K562 (cell line): ENCODE measurements around the gene THSD8. TPM values are rescaled to one million over a fixed set of nuclear protein-coding genes. Genes with fewer than 3 reads are reported as not detected.

Source experiments
- CGGBP1 ChIP-seq: fragments of 250-450 bp; sonication (Bioruptor Pico); IDR thresholded peaks from 2 replicates; pipeline ENCODE4 v1.9.0; 2021; ENCODE audit warnings: mild to moderate bottlenecking
- E2F3 ChIP-seq: fragments of 250-450 bp; sonication (Bioruptor Pico); IDR thresholded peaks from 2 replicates; pipeline ENCODE4 v1.4.0; 2020; ENCODE audit warnings: mild to moderate bottlenecking
- ETV6 ChIP-seq, 3 experiments: fragments of 150-350 bp in 1 of 3; sonication (generic) in 1 of 3; formaldehyde crosslinking in 1 of 3; IDR thresholded peaks; 2 replicates each; pipeline versions ENCODE4 v1.6.1 to v1.8.0; 2014 to 2022; ENCODE audit warnings: borderline replicate concordance in 2 of 3, low read depth in 2 of 3, antibody characterized with exemption in 1 of 3, low read length in 1 of 3, mild to moderate bottlenecking in 1 of 3, missing genetic modification reagents in 1 of 3
- HDAC2 ChIP-seq: fragments of 450-650 bp; IDR thresholded peaks from 2 replicates; pipeline ENCODE4 v1.6.1; 2016; ENCODE audit warnings: mild to moderate bottlenecking
- HNRNPLL ChIP-seq: fragments of 200-400 bp; formaldehyde crosslinking; IDR thresholded peaks from 2 replicates; pipeline ENCODE4 v1.6.1; 2017; ENCODE audit warnings: low read length, low read depth, mild to moderate bottlenecking; ENCODE audit not compliant: poor library complexity, severe bottlenecking
- KAT2B ChIP-seq: IDR thresholded peaks from one replicate; pipeline ENCODE4 v1.6.1; 2012; ENCODE audit warnings: low read depth, mild to moderate bottlenecking, control low read depth, inconsistent platforms, low read length, moderate library complexity
- KDM1A ChIP-seq, 2 experiments: fragments of 450-650 bp; IDR thresholded peaks; 2 replicates each; pipeline ENCODE4 v1.6.1; 2016; ENCODE audit warnings: mild to moderate bottlenecking in 2 of 2
- KLF16 ChIP-seq: IDR thresholded peaks from 2 replicates; pipeline ENCODE4 v1.6.1; 2016; ENCODE audit warnings: antibody characterized with exemption
- LEF1 ChIP-seq: fragments of 450-650 bp; IDR thresholded peaks from 2 replicates; pipeline ENCODE4 v1.6.1; 2016; ENCODE audit warnings: mild to moderate bottlenecking
- MAX ChIP-seq: sonication (generic); formaldehyde crosslinking; IDR thresholded peaks from 2 replicates; pipeline ENCODE4 v1.9.0; 2022; ENCODE audit warnings: mild to moderate bottlenecking, missing genetic modification reagents
- MCM7 ChIP-seq, 2 experiments: fragments of 450-650 bp; IDR thresholded peaks; 2 replicates each; pipeline ENCODE4 v1.6.1; 2016 to 2018
- NUFIP1 ChIP-seq: fragments of 450-650 bp; IDR thresholded peaks from 2 replicates; pipeline ENCODE4 v1.6.1; 2018; ENCODE audit not compliant: partially characterized antibody
- POLR2B ChIP-seq: fragments of 450-650 bp; IDR thresholded peaks from 2 replicates; pipeline ENCODE4 v1.6.1; 2018; ENCODE audit warnings: low read depth; ENCODE audit not compliant: partially characterized antibody
- POLR2G ChIP-seq: fragments of 200-400 bp; formaldehyde crosslinking; IDR thresholded peaks from 2 replicates; pipeline ENCODE4 v1.6.1; 2017; ENCODE audit warnings: low read depth, mild to moderate bottlenecking, antibody characterized with exemption, low read length, moderate library complexity
- PPARD ChIP-seq: fragments of 250-450 bp; sonication (Bioruptor Pico); IDR thresholded peaks from 2 replicates; pipeline ENCODE4 v1.8.0; 2022; ENCODE audit warnings: inconsistent platforms, mild to moderate bottlenecking, moderate library complexity
- RBM17 ChIP-seq: fragments of 200-400 bp; formaldehyde crosslinking; IDR thresholded peaks from 2 replicates; pipeline ENCODE4 v1.6.1; 2017; ENCODE audit warnings: low read depth, mild to moderate bottlenecking, low read length, borderline replicate concordance
- SIN3A ChIP-seq, 2 experiments: fragments of 150-350 bp in 1 of 2; IDR thresholded peaks; 2 replicates each; pipeline ENCODE4 v1.6.1; 2011 to 2016; ENCODE audit warnings: borderline replicate concordance in 2 of 2, low read depth in 2 of 2, low read length in 2 of 2, mild to moderate bottlenecking in 2 of 2, moderate library complexity in 2 of 2; ENCODE audit not compliant: control insufficient read depth in 1 of 2
- USF1 ChIP-seq: sonication (generic); formaldehyde crosslinking; IDR thresholded peaks from 2 replicates; pipeline ENCODE4 v1.9.0; 2022; ENCODE audit warnings: mild to moderate bottlenecking, missing genetic modification reagents
- YBX1 ChIP-seq: fragments of 450-650 bp; IDR thresholded peaks from 2 replicates; pipeline ENCODE4 v1.7.1; 2016; ENCODE audit warnings: mild to moderate bottlenecking
- ZFP91 ChIP-seq: sonication (generic); formaldehyde crosslinking; IDR thresholded peaks from 2 replicates; pipeline ENCODE4 v1.8.0; 2022; ENCODE audit warnings: mild to moderate bottlenecking, missing genetic modification reagents
- ZFX ChIP-seq: sonication (generic); formaldehyde crosslinking; IDR thresholded peaks from 2 replicates; pipeline ENCODE4 v1.8.0; 2022; ENCODE audit warnings: mild to moderate bottlenecking, missing genetic modification reagents, moderate library complexity
- ZNF224 ChIP-seq: sonication (generic); formaldehyde crosslinking; IDR thresholded peaks from 2 replicates; pipeline ENCODE4 v1.8.0; 2022; ENCODE audit warnings: mild to moderate bottlenecking, missing genetic modification reagents
- ZNF311 ChIP-seq: fragments of 250-450 bp; sonication (Bioruptor Pico); IDR thresholded peaks from 2 replicates; pipeline ENCODE4 v1.4.0; 2020; ENCODE audit warnings: mild to moderate bottlenecking, moderate library complexity
- ZNF324 ChIP-seq: fragments of 250-450 bp; sonication (Bioruptor Pico); IDR thresholded peaks from 2 replicates; pipeline ENCODE4 v1.4.0; 2020; ENCODE audit warnings: mild to moderate bottlenecking
- ZNF436 ChIP-seq: fragments of 250-450, 450-650 bp; sonication (Bioruptor Pico); formaldehyde crosslinking; IDR thresholded peaks from 2 replicates; pipeline ENCODE4 v1.7.0; 2020; ENCODE audit warnings: mild to moderate bottlenecking
- ZNF695 ChIP-seq: fragments of 450-650 bp; formaldehyde crosslinking; IDR thresholded peaks from 2 replicates; pipeline ENCODE4 v1.4.0; 2020; ENCODE audit warnings: mild to moderate bottlenecking, moderate library complexity
- ZNF766 ChIP-seq: fragments of 200-800 bp; sonication (Bioruptor generic); conservative IDR thresholded peaks from 2 replicates; pipeline ENCODE4 v1.6.1; 2016; ENCODE audit warnings: missing genetic modification characterization, missing compliant biosample characterization
- polyA plus RNA-seq, 8 experiments: library from polyadenylated mRNA; depleted of rRNA in 4 of 8; stranded (reverse) in 5 of 8; unstranded in 3 of 8; fragments of >200 nt; fragmentation: Nextera tagmentation in 2 of 8; fragmentation: Illumina TruSeq in 1 of 8; extraction: Ambion mirVana in 2 of 8; extraction: Trizol in 1 of 8; gene quantifications; 2 replicates each; pipeline versions ENCODE4 v1.2.1 to v1.2.3, GENCODE V29; 2011 to 2014; ENCODE audit warnings: inconsistent platforms in 1 of 8, missing spikeins in 1 of 8
- total RNA-seq, 7 experiments: library from RNA; depleted of rRNA in 6 of 7; stranded (reverse); fragments of >200 nt in 6 of 7; fragmentation: Illumina TruSeq in 2 of 7; extraction: Trizol in 2 of 7; gene quantifications; 2 replicates each; pipeline versions ENCODE4 v1.2.1 to v1.2.3, GENCODE V29; 2011 to 2021; ENCODE audit warnings: low replicate concordance in 1 of 7

The THSD8 gene
- total and polyA plus RNA-seq, 9 of the 15 experiments (the other 6 are each of a cell fraction or from before 2014, with no cell fraction given) = 8.4 to 42.4 (median 19.9) TPM; not detected in 2

- TF ChIP-seq USF1 (CRISPR knock-in tag) = peak; percentile 54
- TF ChIP-seq HNRNPLL = peak; percentile 15
- TF ChIP-seq KDM1A (IDR thresholded peaks at IDR 0.05) = no peak
- no peak for TF ChIP-seq PPARD (CRISPR knock-in tag)
- TF ChIP-seq E2F3 = no peak
- TF ChIP-seq ZNF766 (CRISPR knock-in tag) = no peak
- TF ChIP-seq KLF16 = no peak
- TF ChIP-seq ZNF311 (CRISPR knock-in tag) = no peak
- TF ChIP-seq POLR2G = no peak; the same call in 1 of the 2 replicates
- no peak for TF ChIP-seq MCM7 (IDR thresholded peaks at IDR 0.05)
- TF ChIP-seq ZNF436 = no peak
- peak; percentile 69 for TF ChIP-seq MAX
- no peak for TF ChIP-seq ETV6 (IDR thresholded peaks at IDR 0.05; ENCODE audit: borderline replicate concordance in 1 of 2, low read depth in 2 of 2, low read length in 1 of 2)
- no peak for TF ChIP-seq ETV6 (CRISPR knock-in tag; IDR thresholded peaks at IDR 0.05; ENCODE audit: borderline replicate concordance)
- TF ChIP-seq NUFIP1 = no peak
- no peak for TF ChIP-seq YBX1
- no peak for TF ChIP-seq ZFP91
- no peak for TF ChIP-seq ZNF324 (CRISPR knock-in tag)
- no peak for TF ChIP-seq ZNF695 (CRISPR knock-in tag)
- peak; percentile 21 for TF ChIP-seq POLR2B
- TF ChIP-seq RBM17 = no peak
- peak; percentile 30 to 43; a peak in 1 of 4 replicates for TF ChIP-seq SIN3A (IDR thresholded peaks at IDR 0.05; ENCODE audit: borderline replicate concordance in 2 of 2, control insufficient read depth in 1 of 2, low read depth in 2 of 2, low read length in 2 of 2)
- TF ChIP-seq LEF1 = no peak
- TF ChIP-seq KAT2B = no peak
- TF ChIP-seq ZNF224 = no peak
- no peak for TF ChIP-seq ZFX (CRISPR knock-in tag)
- 0 out of 2 replicates have a peak, but pooled peaks have one; percentile 12 for TF ChIP-seq HDAC2
- no peak for TF ChIP-seq CGGBP1 (CRISPR knock-in tag)
Observed at GRCh38 chr19:12840091-12841079, 38.5 kb downstream of the THSD8 start (continued).
